Astrocyte of the cerebellum (primary cell): ENCODE data around the gene NFKB1.
"Not testable (repeated sequence)": the region's sequence is repeated elsewhere in the genome, so short reads cannot be mapped to it uniquely, and the experiment has no call there.

Experiments
- DNase-seq: peaks from one replicate; pipeline ENCODE4 v3.0.0-alpha.2; 2011; ENCODE audit warnings: low read depth
- H3K4me3 ChIP-seq: 2 replicates; pipeline ENCODE4 v1.5.1; 2011; ENCODE audit warnings: mild to moderate bottlenecking, low read depth, low read length, moderate library complexity
- CTCF ChIP-seq: IDR thresholded peaks from 2 replicates; pipeline ENCODE4 v1.5.1; 2012; ENCODE audit warnings: low read length, low read depth, moderate library complexity, mild to moderate bottlenecking; ENCODE audit errors: missing control alignments
- in situ Hi-C: cut with HindIII; loops from 2 replicates; pipeline ENCODE4 v1.10.0; 2017; ENCODE audit warnings: low sequenced_read_pairs

NFKB1 gene

GRCh38 chr4:102564399-102565059, 63.4 kb downstream of the NFKB1 start:
- peak; percentile 91 for DNase-seq

GRCh38 chr4:102565696-102566095, 64.5 kb downstream of the NFKB1 start:
- in situ Hi-C loops = no loop called here
- TF ChIP-seq CTCF = no peak

More at GRCh38 chr4:102564399-102565059, 63.4 kb downstream of the NFKB1 start:
- in situ Hi-C loops = no loop called here
- TF ChIP-seq CTCF = no peak
- H3K4me3 ChIP-seq = no peak overlapping the region

GRCh38 chr4:102566426-102566825, 65.3 kb downstream of the NFKB1 start:
- DNase-seq = no peak
- H3K4me3 ChIP-seq = no peak overlapping the region
- no peak for TF ChIP-seq CTCF
- in situ Hi-C loops = no loop called here

More at GRCh38 chr4:102565696-102566095, 64.5 kb downstream of the NFKB1 start:
- DNase-seq = no peak
- H3K4me3 ChIP-seq = no peak overlapping the region

- TF ChIP-seq CTCF = no peak
- no peak overlapping the region for H3K4me3 ChIP-seq
- in situ Hi-C loops = no loop called here
- DNase-seq = no peak
These were observed 66.3 kb downstream of the NFKB1 start for GRCh38 chr4:102567427-102567826.

- no peak for TF ChIP-seq CTCF
- no peak overlapping the region for H3K4me3 ChIP-seq
- in situ Hi-C loops = no loop called here
- no peak for DNase-seq
These were observed 68.0 kb downstream of the NFKB1 start for GRCh38 chr4:102569200-102569599.

GRCh38 chr4:102570211-102570610, 69.1 kb downstream of the NFKB1 start:
- DNase-seq, H3K4me3 ChIP-seq, in situ Hi-C loops: not testable (repeated sequence)

GRCh38 chr4:102572452-102572851, 71.3 kb downstream of the NFKB1 start:
- DNase-seq = no peak
- in situ Hi-C loops = no loop called here
- TF ChIP-seq CTCF = no peak
- no peak overlapping the region for H3K4me3 ChIP-seq
